ENCODE measurements around the gene VAV3.

The VAV3 gene

GRCh38 chr1:107617456-107617855, 347.5 kb downstream of the VAV3 start:
- TF ChIP-seq, protein P1, sequence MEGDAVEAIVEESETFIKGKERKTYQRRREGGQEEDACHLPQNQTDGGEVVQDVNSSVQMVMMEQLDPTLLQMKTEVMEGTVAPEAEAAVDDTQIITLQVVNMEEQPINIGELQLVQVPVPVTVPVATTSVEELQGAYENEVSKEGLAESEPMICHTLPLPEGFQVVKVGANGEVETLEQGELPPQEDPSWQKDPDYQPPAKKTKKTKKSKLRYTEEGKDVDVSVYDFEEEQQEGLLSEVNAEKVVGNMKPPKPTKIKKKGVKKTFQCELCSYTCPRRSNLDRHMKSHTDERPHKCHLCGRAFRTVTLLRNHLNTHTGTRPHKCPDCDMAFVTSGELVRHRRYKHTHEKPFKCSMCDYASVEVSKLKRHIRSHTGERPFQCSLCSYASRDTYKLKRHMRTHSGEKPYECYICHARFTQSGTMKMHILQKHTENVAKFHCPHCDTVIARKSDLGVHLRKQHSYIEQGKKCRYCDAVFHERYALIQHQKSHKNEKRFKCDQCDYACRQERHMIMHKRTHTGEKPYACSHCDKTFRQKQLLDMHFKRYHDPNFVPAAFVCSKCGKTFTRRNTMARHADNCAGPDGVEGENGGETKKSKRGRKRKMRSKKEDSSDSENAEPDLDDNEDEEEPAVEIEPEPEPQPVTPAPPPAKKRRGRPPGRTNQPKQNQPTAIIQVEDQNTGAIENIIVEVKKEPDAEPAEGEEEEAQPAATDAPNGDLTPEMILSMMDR (conservative IDR thresholded peaks at IDR 0.05; ENCODE audit: low read depth, low read length), result no peak
- no peak for DNase-seq (ENCODE audit: low read depth)

GRCh38 chr1:107609808-107610207, 355.2 kb downstream of the VAV3 start:
- DNase-seq (ENCODE audit: low read depth), result no peak
- H3K4me3 ChIP-seq (ENCODE audit: low read depth, low read length), result no peak overlapping the region
- TF ChIP-seq, protein P1 (conservative IDR thresholded peaks at IDR 0.05; ENCODE audit: low read depth, low read length), result no peak

More at GRCh38 chr1:107617456-107617855, 347.5 kb downstream of the VAV3 start:
- H3K4me3 ChIP-seq (ENCODE audit: low read depth, low read length), result no peak overlapping the region

DNA sequence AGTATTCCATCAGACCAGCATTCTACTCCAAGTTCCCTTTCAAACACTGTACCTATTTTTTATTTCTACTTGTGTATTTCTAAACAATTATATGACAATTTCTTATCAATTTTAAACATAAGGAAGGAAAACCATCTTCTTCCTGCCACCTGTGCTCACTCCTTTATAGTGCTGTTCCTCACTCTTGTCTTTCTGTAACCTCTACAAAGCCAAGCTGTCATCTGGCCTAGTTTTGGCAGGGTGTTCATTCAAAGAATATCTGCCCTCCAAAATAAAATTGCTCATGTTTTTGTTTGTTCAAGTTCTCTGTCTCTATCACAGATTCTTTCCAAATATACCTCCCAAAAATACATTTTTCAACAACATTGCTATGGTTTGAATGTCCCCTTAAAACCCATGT, 360.2 kb downstream of the VAV3 start:
- TF ChIP-seq, protein P1 (conservative IDR thresholded peaks at IDR 0.05; ENCODE audit: low read depth, low read length), result no peak
- no peak for DNase-seq (ENCODE audit: low read depth)
- no peak overlapping the region for H3K4me3 ChIP-seq (ENCODE audit: low read depth, low read length)

DNA sequence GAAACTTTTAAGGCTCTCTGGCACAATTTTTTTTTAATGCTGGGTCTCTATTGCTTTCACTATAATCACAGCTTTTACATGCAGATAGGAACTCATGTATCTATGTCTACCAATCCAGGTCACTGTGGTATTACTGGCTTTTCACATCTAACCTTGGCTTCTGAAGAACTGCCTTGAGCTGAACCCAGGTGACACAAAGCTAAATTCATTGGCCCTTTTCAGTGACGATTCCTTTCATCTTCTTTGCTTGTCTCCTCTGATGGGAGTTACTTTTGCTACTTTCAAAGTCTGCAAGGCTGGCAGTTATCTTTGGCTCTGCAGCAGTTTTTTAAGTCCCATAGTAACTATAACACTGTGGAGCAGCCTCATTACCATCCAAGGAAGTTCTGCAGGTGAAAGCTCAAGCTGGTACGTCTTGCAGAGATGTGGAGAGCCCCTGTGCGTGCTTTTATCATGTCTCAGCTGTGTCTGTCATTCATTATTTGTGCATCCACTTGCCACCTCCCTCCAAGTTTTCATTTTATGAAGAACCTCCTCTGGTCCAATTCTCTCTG, 364.3 kb downstream of the VAV3 start:
- DNase-seq (ENCODE audit: low read depth), result no peak
- H3K4me3 ChIP-seq (ENCODE audit: low read depth, low read length), result no peak overlapping the region
- TF ChIP-seq, protein P1 (conservative IDR thresholded peaks at IDR 0.05; ENCODE audit: low read depth, low read length), result no peak

- no peak overlapping the region for H3K4me3 ChIP-seq (ENCODE audit: low read depth, low read length)
- TF ChIP-seq, protein P1 (conservative IDR thresholded peaks at IDR 0.05; ENCODE audit: low read depth, low read length), result no peak
- no peak for DNase-seq (ENCODE audit: low read depth)
These were observed 365.8 kb downstream of the VAV3 start for GRCh38 chr1:107599220-107599619.

DNA sequence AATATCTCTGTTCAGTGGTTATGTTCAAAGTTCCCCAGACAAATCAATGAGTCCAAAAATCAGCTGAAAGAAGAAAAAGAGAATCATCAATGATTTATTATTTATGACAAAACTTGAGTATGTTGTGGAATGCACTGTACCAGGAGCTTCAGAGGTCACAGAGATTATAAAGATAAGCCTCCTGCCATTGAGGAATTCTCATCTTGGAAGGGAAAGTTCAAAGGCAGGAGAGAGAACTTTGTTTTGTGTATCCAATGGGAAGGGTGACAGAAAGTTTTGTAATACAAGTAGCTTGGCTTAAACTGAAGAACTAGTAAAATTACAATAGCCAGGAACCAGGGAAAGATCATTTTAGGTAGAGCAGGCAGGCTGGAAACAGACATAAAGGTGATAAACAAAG, 367.7 kb downstream of the VAV3 start:
- H3K4me3 ChIP-seq (ENCODE audit: low read depth, low read length), result no peak overlapping the region
- DNase-seq (ENCODE audit: low read depth), result no peak
- TF ChIP-seq, protein P1 (conservative IDR thresholded peaks at IDR 0.05; ENCODE audit: low read depth, low read length), result no peak

- no peak for DNase-seq (ENCODE audit: low read depth)
- TF ChIP-seq, protein P1 (conservative IDR thresholded peaks at IDR 0.05; ENCODE audit: low read depth, low read length), result no peak
- H3K4me3 ChIP-seq (ENCODE audit: low read depth, low read length), result no peak overlapping the region
These were observed 370.4 kb downstream of the VAV3 start for GRCh38 chr1:107594536-107594935.
